NB4 (cell line): ENCODE results near the gene PANX1.

Experiments
- CTCF ChIP-seq: IDR thresholded peaks from one replicate; pipeline ENCODE4 v1.5.1; 2012; ENCODE audit warnings: low read depth, low read length
- POLR2A ChIP-seq: IDR thresholded peaks from 2 replicates; pipeline ENCODE4 v1.6.1; 2011; ENCODE audit warnings: mild to moderate bottlenecking; ENCODE audit not compliant: insufficient read length; ENCODE audit errors: extremely low read depth

- TF ChIP-seq CTCF (no peak), POLR2A (no peak)
These were observed 44.5 kb upstream of the PANX1 start for GRCh38 chr11:94084164-94084563.
